Esophagus squamous epithelium (tissue), 4 donors: Measurements from ENCODE around the gene ADGRG7.

Experiments
- POLR2A ChIP-seq, 4 donors: fragments of 450-650 bp; IDR thresholded peaks; one replicate each; pipeline ENCODE4 v1.6.1; 2017; ENCODE audit warnings: antibody characterized with exemption in 4 of 4, mild to moderate bottlenecking in 4 of 4, moderate library complexity in 3 of 4
- TF ChIP-seq, protein P1 (sequence below), 6 experiments: fragments of 450-650 bp in 4 of 6; fragments of 200-600 bp in 2 of 6; sonication (generic) in 2 of 6; IDR thresholded peaks; one replicate each; pipeline ENCODE4 v1.5.1; 2016 to 2019; ENCODE audit warnings: antibody characterized with exemption in 6 of 6, mild to moderate bottlenecking in 4 of 6, moderate library complexity in 4 of 6

DNA sequence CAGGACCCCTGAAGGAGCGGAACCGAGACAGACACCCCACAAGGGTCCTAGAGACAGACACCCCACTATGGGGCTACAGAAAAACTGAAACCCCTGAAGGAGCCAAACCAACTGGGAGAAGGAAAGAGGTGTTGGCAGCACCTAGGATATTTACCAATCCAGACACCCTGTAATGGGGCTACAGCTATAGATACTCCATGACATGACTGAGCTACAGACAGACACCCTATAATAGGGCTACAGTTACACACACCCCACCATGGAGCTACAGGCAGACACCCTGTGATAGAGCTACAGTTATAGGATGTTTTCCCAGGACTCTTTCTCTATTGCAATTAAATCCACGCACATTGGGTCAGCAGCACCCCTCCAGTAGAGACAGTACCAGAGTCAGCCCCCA, 22.6 kb upstream of the ADGRG7 start:
- TF ChIP-seq, protein P1, sequence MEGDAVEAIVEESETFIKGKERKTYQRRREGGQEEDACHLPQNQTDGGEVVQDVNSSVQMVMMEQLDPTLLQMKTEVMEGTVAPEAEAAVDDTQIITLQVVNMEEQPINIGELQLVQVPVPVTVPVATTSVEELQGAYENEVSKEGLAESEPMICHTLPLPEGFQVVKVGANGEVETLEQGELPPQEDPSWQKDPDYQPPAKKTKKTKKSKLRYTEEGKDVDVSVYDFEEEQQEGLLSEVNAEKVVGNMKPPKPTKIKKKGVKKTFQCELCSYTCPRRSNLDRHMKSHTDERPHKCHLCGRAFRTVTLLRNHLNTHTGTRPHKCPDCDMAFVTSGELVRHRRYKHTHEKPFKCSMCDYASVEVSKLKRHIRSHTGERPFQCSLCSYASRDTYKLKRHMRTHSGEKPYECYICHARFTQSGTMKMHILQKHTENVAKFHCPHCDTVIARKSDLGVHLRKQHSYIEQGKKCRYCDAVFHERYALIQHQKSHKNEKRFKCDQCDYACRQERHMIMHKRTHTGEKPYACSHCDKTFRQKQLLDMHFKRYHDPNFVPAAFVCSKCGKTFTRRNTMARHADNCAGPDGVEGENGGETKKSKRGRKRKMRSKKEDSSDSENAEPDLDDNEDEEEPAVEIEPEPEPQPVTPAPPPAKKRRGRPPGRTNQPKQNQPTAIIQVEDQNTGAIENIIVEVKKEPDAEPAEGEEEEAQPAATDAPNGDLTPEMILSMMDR (IDR thresholded peaks at IDR 0.05): no peak
- TF ChIP-seq POLR2A (IDR thresholded peaks at IDR 0.05): no peak
